ENCODE measurements around the gene RPH3AL. TPM values are rescaled to one million over a fixed set of nuclear protein-coding genes. Genes with fewer than 3 reads are reported as not detected.

Gene RPH3AL
- total and polyA plus RNA-seq, 10 donors = 4.8 to 182 (median 49.1) TPM

- H3K36me3 ChIP-seq = no peaks in the 10 kb centered on the region
- H3K27ac ChIP-seq = no peak overlapping the region
- peak; percentile 6 for DNase-seq
- intact Hi-C loops (cut with DNase I; ENCODE audit: low total_unique reads) = no loop called here
- 69 to 79% (median 76%) methylated on average over 13 of the region's 13 CpGs for WGBS, 5 donors
- TF ChIP-seq POLR2A (IDR thresholded peaks at IDR 0.05) = no peak
- TF ChIP-seq CTCF (IDR thresholded peaks at IDR 0.05 in 8 of 11, conservative IDR thresholded peaks at IDR 0.05 in 3 of 11) = no peak
- no peak for TF ChIP-seq POLR2AphosphoS5 (IDR thresholded peaks at IDR 0.05)
- no peak overlapping the region for H3K4me3 ChIP-seq
- no peaks in the 10 kb centered on the region for H3K9me3 ChIP-seq
- peaks cover 4 to 26% (median 20%) of the 10 kb centered on the region in 6 donors for H3K4me1 ChIP-seq
- H3K27me3 ChIP-seq (replicated peaks in 1 of 7) = peaks cover 0 to 38% (median 4%) of the 10 kb centered on the region in 7 donors
These were observed 30.3 kb upstream of the RPH3AL start for GRCh38 chr17:382644-383533.

- DNase-seq = peak; percentile 47
- peaks cover 4 to 34% (median 20%) of the 10 kb centered on the region in 6 donors for H3K4me1 ChIP-seq
- H3K27ac ChIP-seq = no peak overlapping the region
- intact Hi-C loops (cut with DNase I; ENCODE audit: low total_unique reads) = no loop called here
- H3K9me3 ChIP-seq = no peaks in the 10 kb centered on the region
- H3K36me3 ChIP-seq = no peaks in the 10 kb centered on the region
- H3K4me3 ChIP-seq = no peak overlapping the region
- WGBS, 5 donors = 87 to 90% (median 89%) methylated on average over 9 of the region's 9 CpGs
- no peak for TF ChIP-seq POLR2AphosphoS5 (IDR thresholded peaks at IDR 0.05)
- no peak for TF ChIP-seq POLR2A (IDR thresholded peaks at IDR 0.05)
- no peak for TF ChIP-seq CTCF (IDR thresholded peaks at IDR 0.05 in 8 of 11, conservative IDR thresholded peaks at IDR 0.05 in 3 of 11)
- peaks cover 0 to 30% (median 4%) of the 10 kb centered on the region in 7 donors for H3K27me3 ChIP-seq (replicated peaks in 1 of 7)
These were observed 29.5 kb upstream of the RPH3AL start for GRCh38 chr17:381941-382643.

GRCh38 chr17:381516-381915 lies 28.9 kb upstream of the RPH3AL start:
- no peaks in the 10 kb centered on the region for H3K36me3 ChIP-seq
- intact Hi-C loops (cut with DNase I; ENCODE audit: low total_unique reads) = no loop called here
- H3K4me1 ChIP-seq = peaks cover 4 to 34% (median 17%) of the 10 kb centered on the region in 6 donors
- DNase-seq = no peak
- no peak overlapping the region for H3K4me3 ChIP-seq
- H3K9me3 ChIP-seq = no peaks in the 10 kb centered on the region
- no peak overlapping the region for H3K27ac ChIP-seq
- TF ChIP-seq POLR2AphosphoS5 (IDR thresholded peaks at IDR 0.05) (no peak), POLR2A (IDR thresholded peaks at IDR 0.05) (no peak), CTCF (IDR thresholded peaks at IDR 0.05 in 8 of 11, conservative IDR thresholded peaks at IDR 0.05 in 3 of 11) (no peak)
- 58 to 76% (median 72%) methylated on average over 8 of the region's 8 CpGs for WGBS, 5 donors
- H3K27me3 ChIP-seq (replicated peaks in 1 of 7) = peaks cover 0 to 25% (median 4%) of the 10 kb centered on the region in 7 donors
